GM12878 (cell line): Measurements from ENCODE around the gene TMEM254. TPM values are rescaled to one million over a fixed set of nuclear protein-coding genes. Genes with fewer than 3 reads are reported as not detected.

ENCODE experiments used
- ATAC-seq: fragments of 200-7000 bp; cut with Tn5 transposase; 3 replicates; pipeline ENCODE4 v1.9.1; 2020; ENCODE audit warnings: mild to moderate bottlenecking, moderate library complexity
- BruUV-seq: library from RNA; stranded (reverse); fragments of 400-500 nt; replicated peaks from 2 replicates; lab custom pipeline; 2021; lab: Mats Ljungman, UMichigan
- CTCF ChIA-PET: fragments of 300-600 bp; sonication (Branson Sonifier 250); formaldehyde crosslinking; extraction: SDS; loops from one replicate; lab custom pipeline; 2021; ENCODE audit warnings: inconsistent platforms; lab: Yijun Ruan, JAX
- POLR2A ChIA-PET: fragments of 350-600 bp; formaldehyde crosslinking; extraction: SDS; loops from one replicate; lab custom pipeline; 2021; ENCODE audit warnings: inconsistent platforms; lab: Charles Lee
- RAD21 ChIA-PET: fragments of 300-600 bp; sonication (Branson Sonifier 250); formaldehyde crosslinking; loops from one replicate; lab custom pipeline; 2023; ENCODE audit warnings: antibody characterized with exemption; ENCODE audit not compliant: unreplicated experiment; lab: Charles Lee
- SMC1A ChIA-PET: fragments of 300-600 bp; sonication (Branson Sonifier 250); formaldehyde crosslinking; loops from one replicate; lab custom pipeline; 2023; ENCODE audit not compliant: unreplicated experiment, uncharacterized antibody; lab: Charles Lee
- DNase-seq: peaks from one replicate; pipeline ENCODE4 v3.0.0-alpha.2; 2011; ENCODE audit warnings: low read depth, low spot score
- FAIRE-seq: peaks from 3 replicates; lab custom pipeline; 2011; peaks lifted over from hg19 to GRCh38; lab: Jason Lieb, UNC
- H2AFZ ChIP-seq: 2 replicates; pipeline ENCODE4 v1.6.0; 2011; ENCODE audit warnings: low read depth, low read length, control low read depth; ENCODE audit not compliant: control insufficient read depth
- H3K27ac ChIP-seq: 2 replicates; pipeline ENCODE4 v1.5.1; 2011; ENCODE audit warnings: control low read depth; ENCODE audit not compliant: control insufficient read depth, insufficient read depth
- H3K27me3 ChIP-seq, 2 experiments: replicated peaks in 1 of 2; 2 replicates each; pipeline versions ENCODE4 v1.6.0 to v1.6.1; 2011; ENCODE audit warnings: low read length in 1 of 2; ENCODE audit not compliant: control insufficient read depth in 2 of 2, insufficient read depth in 2 of 2
- H3K36me3 ChIP-seq, 2 experiments: 2 replicates each; pipeline ENCODE4 v1.5.1; 2011; ENCODE audit warnings: low read length in 1 of 2; ENCODE audit not compliant: control insufficient read depth in 2 of 2, insufficient read depth in 2 of 2
- H3K4me1 ChIP-seq: 2 replicates; pipeline ENCODE4 v1.6.1; 2011; ENCODE audit warnings: mild to moderate bottlenecking, low read length, moderate library complexity, mixed read lengths; ENCODE audit not compliant: control insufficient read depth, insufficient read depth
- H3K4me2 ChIP-seq: 2 replicates; pipeline ENCODE4 v1.6.0; 2011; ENCODE audit warnings: control low read depth; ENCODE audit not compliant: control insufficient read depth, insufficient read depth
- H3K4me3 ChIP-seq: fragments of 200-600 bp; sonication (generic); 2 replicates; pipeline ENCODE4 v1.5.1; 2016
- H3K79me2 ChIP-seq: 2 replicates; pipeline ENCODE4 v1.6.0; 2011; ENCODE audit warnings: low read length; ENCODE audit not compliant: control insufficient read depth, insufficient read depth
- H3K9ac ChIP-seq: 2 replicates; pipeline ENCODE4 v1.8.0; 2011; ENCODE audit warnings: low read length, control low read depth, mixed read lengths; ENCODE audit not compliant: control insufficient read depth, insufficient read depth
- H3K9me3 ChIP-seq: replicated peaks from 3 replicates; pipeline ENCODE4 v1.5.1; 2011; ENCODE audit warnings: mild to moderate bottlenecking, low read length; ENCODE audit not compliant: control insufficient read depth, insufficient read depth
- H4K20me1 ChIP-seq: 2 replicates; pipeline ENCODE4 v1.6.0; 2011; ENCODE audit not compliant: control insufficient read depth, insufficient read depth
- HDGF ChIP-seq: fragments of 450-650 bp; IDR thresholded peaks from 2 replicates; pipeline ENCODE4 v1.6.1; 2016; ENCODE audit warnings: antibody characterized with exemption
- MEF2A ChIP-seq: IDR thresholded peaks from 2 replicates; pipeline ENCODE4 v1.6.1; 2011; ENCODE audit warnings: low read depth, mild to moderate bottlenecking, low read length, moderate library complexity; ENCODE audit not compliant: insufficient read depth
- PRDM15 ChIP-seq: fragments of 450-650 bp; formaldehyde crosslinking; IDR thresholded peaks from 2 replicates; pipeline ENCODE4 v1.4.0; 2020; ENCODE audit warnings: mild to moderate bottlenecking, moderate library complexity
- RUNX3 ChIP-seq: IDR thresholded peaks from 2 replicates; pipeline ENCODE4 v1.6.1; 2012; ENCODE audit warnings: low read length, inconsistent platforms
- SP1 ChIP-seq: IDR thresholded peaks from one replicate; pipeline ENCODE4 v1.6.1; 2011; ENCODE audit warnings: low read depth, low read length
- TCF3 ChIP-seq: IDR thresholded peaks from 2 replicates; pipeline ENCODE4 v1.6.1; 2012; ENCODE audit warnings: low read depth, mild to moderate bottlenecking, low read length, borderline replicate concordance; ENCODE audit not compliant: insufficient read depth
- YY1 ChIP-seq: IDR thresholded peaks from 2 replicates; pipeline ENCODE4 v1.6.1; 2011; ENCODE audit warnings: low read depth, mild to moderate bottlenecking, low read length
- ZBTB11 ChIP-seq: fragments of 450-650 bp; formaldehyde crosslinking; IDR thresholded peaks from 2 replicates; pipeline ENCODE4 v1.5.0; 2022; ENCODE audit warnings: mild to moderate bottlenecking, missing genetic modification characterization
- ZNF384 ChIP-seq: IDR thresholded peaks from 2 replicates; pipeline ENCODE4 v1.6.1; 2012; ENCODE audit warnings: low read depth, mild to moderate bottlenecking, low read length, improper control_type of control experiment, borderline replicate concordance
- ZZZ3 ChIP-seq: IDR thresholded peaks from 2 replicates; pipeline ENCODE4 v1.6.1; 2011; ENCODE audit warnings: low read depth; ENCODE audit not compliant: control insufficient read depth, insufficient read length
- WGBS: methylation state at CpG from one replicate; pipeline ENCODE4 v1.1.6; 2016; ENCODE audit warnings: low lambda C conversion rate; ENCODE audit not compliant: insufficient replicate concordance, insufficient coverage; ENCODE audit errors: missing lambda C conversion rate; 5-methylcytosine and 5-hydroxymethylcytosine counted together
- in situ Hi-C: fragments of 300-500 bp; cut with MboI; formaldehyde crosslinking; loops from 9 replicates; pipeline ENCODE4 v1.14.3; 2018; ENCODE audit warnings: mixed read lengths
- intact Hi-C: fragments of 100-400 bp; cut with micrococcal nuclease; formaldehyde crosslinking; loops from one replicate; pipeline ENCODE4 v1.14.2; 2022; ENCODE audit not compliant: unreplicated experiment
- polyA plus RNA-seq, 11 experiments: library from polyadenylated mRNA; depleted of rRNA in 4 of 11; unstranded in 6 of 11; stranded (reverse) in 5 of 11; fragments of >200 nt; fragmentation: Nextera tagmentation in 4 of 11; fragmentation: Illumina TruSeq in 1 of 11; extraction: Ambion mirVana in 4 of 11; extraction: Trizol in 1 of 11; gene quantifications; 1 replicate in 1 of 11; 2 replicates in 10 of 11; pipeline versions ENCODE4 v1.2.1 to v1.2.3, GENCODE V29; 2011 to 2016; ENCODE audit warnings: inconsistent platforms in 2 of 11, missing spikeins in 2 of 11, low read depth in 1 of 11
- total RNA-seq, 4 experiments: library from RNA; depleted of rRNA in 3 of 4; stranded (reverse); fragments of >200 nt in 3 of 4; fragmentation: Illumina TruSeq in 1 of 4; extraction: Trizol in 1 of 4; gene quantifications; 2 replicates each; pipeline versions ENCODE4 v1.2.1 to v1.2.3, GENCODE V29; 2013 to 2021
- TF ChIP-seq, protein P1 (sequence below): fragments of 450-650 bp; formaldehyde crosslinking; IDR thresholded peaks from 2 replicates; pipeline ENCODE4 v1.4.0; 2022; ENCODE audit warnings: mild to moderate bottlenecking, moderate library complexity
- TF ChIP-seq, protein P2 (sequence below): IDR thresholded peaks from 2 replicates; pipeline ENCODE4 v1.6.1; 2011; ENCODE audit warnings: borderline replicate concordance, low read depth, mild to moderate bottlenecking, moderate library complexity, low read length; ENCODE audit not compliant: insufficient read depth, poor library complexity, severe bottlenecking

The TMEM254 gene
- total and polyA plus RNA-seq, 10 of the 15 experiments (the other 5 are each of a cell fraction or from before 2014, with no cell fraction given): 5.6 to 29.0 (median 13.1) TPM

DNA sequence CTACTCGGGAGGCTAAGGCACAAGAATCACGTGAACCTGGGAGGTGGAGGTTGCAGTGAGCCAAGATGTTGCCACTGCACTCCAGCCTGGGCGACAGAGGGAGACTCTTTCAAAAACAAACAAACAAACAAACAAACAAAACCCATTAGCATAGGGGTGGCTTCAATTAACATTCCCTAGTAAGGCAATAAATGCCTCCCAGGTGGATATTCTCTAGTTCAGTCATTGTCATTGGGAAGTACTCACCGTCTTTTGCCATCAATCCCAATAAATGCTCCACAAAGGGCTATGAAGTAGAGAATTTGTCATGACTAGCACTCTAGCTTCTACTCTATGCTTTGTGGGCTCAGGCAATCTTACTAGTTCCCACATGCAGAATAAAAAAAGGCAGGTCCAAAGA, 11.7 kb upstream of the TMEM254 start:
- Histone ChIP-seq H3K9ac (no peak overlapping the region), H3K27me3 (no peaks in the 10 kb centered on the region), H3K27ac (no peak overlapping the region), H3K4me2 (no peak overlapping the region), H3K36me3 (no peaks in the 10 kb centered on the region), H3K79me2 (no peaks in the 10 kb centered on the region), H4K20me1 (no peaks in the 10 kb centered on the region), H3K9me3 (no peaks in the 10 kb centered on the region), H3K4me3 (no peak overlapping the region), H3K4me1 (no peaks in the 10 kb centered on the region), H2AFZ (no peak overlapping the region)
- no peak for DNase-seq
- CTCF ChIA-PET: interaction anchor here (0.9 to 5.5 kb wide), 2 partner anchors 8 to 19 kb away, joined by 3 to 22 read pairs; no protein-coding TSS in a partner anchor
- POLR2A ChIA-PET: no interaction called here
- 53% methylated on average over 4 of the region's 4 CpGs for WGBS
- intact Hi-C loops (no loop called here), in situ Hi-C loops (no loop called here)
- SMC1A ChIA-PET: interaction anchor here (0.7 to 0.9 kb wide), 2 partner anchors 154 to 186 kb away, joined by 3 read pairs; no protein-coding TSS in a partner anchor
- FAIRE-seq: no peak
- RAD21 ChIA-PET: no interaction called here
- BruUV-seq: no TSS peak
- no peak for ATAC-seq
- TF ChIP-seq, protein P1, sequence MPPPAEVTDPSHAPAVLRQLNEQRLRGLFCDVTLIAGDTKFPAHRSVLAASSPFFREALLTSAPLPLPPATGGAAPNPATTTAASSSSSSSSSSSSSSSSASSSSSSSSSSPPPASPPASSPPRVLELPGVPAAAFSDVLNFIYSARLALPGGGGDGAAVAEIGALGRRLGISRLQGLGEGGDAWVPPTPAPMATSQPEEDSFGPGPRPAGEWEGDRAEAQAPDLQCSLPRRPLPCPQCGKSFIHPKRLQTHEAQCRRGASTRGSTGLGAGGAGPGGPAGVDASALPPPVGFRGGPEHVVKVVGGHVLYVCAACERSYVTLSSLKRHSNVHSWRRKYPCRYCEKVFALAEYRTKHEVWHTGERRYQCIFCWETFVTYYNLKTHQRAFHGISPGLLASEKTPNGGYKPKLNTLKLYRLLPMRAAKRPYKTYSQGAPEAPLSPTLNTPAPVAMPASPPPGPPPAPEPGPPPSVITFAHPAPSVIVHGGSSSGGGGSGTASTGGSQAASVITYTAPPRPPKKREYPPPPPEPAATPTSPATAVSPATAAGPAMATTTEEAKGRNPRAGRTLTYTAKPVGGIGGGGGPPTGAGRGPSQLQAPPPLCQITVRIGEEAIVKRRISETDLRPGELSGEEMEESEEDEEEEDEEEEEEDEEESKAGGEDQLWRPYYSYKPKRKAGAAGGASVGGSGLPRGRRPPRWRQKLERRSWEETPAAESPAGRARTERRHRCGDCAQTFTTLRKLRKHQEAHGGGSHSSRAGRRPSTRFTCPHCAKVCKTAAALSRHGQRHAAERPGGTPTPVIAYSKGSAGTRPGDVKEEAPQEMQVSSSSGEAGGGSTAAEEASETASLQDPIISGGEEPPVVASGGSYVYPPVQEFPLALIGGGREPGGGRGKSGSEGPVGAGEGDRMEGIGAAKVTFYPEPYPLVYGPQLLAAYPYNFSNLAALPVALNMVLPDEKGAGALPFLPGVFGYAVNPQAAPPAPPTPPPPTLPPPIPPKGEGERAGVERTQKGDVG (CRISPR knock-in tag): no peak
- no peak for TF ChIP-seq PRDM15 (CRISPR knock-in tag)
- TF ChIP-seq RUNX3: no peak
- TF ChIP-seq YY1: no peak
- TF ChIP-seq ZZZ3: no peak
- no peak for TF ChIP-seq ZBTB11 (CRISPR knock-in tag)
- no peak for TF ChIP-seq TCF3
- no peak for TF ChIP-seq ZNF384
- no peak for TF ChIP-seq MEF2A
- TF ChIP-seq SP1: no peak
- TF ChIP-seq, protein P2, sequence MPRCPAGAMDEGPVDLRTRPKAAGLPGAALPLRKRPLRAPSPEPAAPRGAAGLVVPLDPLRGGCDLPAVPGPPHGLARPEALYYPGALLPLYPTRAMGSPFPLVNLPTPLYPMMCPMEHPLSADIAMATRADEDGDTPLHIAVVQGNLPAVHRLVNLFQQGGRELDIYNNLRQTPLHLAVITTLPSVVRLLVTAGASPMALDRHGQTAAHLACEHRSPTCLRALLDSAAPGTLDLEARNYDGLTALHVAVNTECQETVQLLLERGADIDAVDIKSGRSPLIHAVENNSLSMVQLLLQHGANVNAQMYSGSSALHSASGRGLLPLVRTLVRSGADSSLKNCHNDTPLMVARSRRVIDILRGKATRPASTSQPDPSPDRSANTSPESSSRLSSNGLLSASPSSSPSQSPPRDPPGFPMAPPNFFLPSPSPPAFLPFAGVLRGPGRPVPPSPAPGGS: no peak
- no peak for TF ChIP-seq HDGF
